A549 treated with AZD2906 at 1 μM for 4 hours (cell line): ENCODE results near the gene RPL35. TPM values are rescaled to one million over a fixed set of nuclear protein-coding genes. Genes with fewer than 3 reads are reported as not detected.

Source experiments
- total RNA-seq: library from RNA; stranded (reverse); fragments of 200-300 nt; extraction: Qiagen RNA extraction; gene quantifications from 5 replicates; pipeline ENCODE4 v1.2.3, GENCODE V29; 2022

The RPL35 gene
- total RNA-seq: 2,790 to 3,130 TPM (median 2,895 TPM) in 5 replicates

DNA sequence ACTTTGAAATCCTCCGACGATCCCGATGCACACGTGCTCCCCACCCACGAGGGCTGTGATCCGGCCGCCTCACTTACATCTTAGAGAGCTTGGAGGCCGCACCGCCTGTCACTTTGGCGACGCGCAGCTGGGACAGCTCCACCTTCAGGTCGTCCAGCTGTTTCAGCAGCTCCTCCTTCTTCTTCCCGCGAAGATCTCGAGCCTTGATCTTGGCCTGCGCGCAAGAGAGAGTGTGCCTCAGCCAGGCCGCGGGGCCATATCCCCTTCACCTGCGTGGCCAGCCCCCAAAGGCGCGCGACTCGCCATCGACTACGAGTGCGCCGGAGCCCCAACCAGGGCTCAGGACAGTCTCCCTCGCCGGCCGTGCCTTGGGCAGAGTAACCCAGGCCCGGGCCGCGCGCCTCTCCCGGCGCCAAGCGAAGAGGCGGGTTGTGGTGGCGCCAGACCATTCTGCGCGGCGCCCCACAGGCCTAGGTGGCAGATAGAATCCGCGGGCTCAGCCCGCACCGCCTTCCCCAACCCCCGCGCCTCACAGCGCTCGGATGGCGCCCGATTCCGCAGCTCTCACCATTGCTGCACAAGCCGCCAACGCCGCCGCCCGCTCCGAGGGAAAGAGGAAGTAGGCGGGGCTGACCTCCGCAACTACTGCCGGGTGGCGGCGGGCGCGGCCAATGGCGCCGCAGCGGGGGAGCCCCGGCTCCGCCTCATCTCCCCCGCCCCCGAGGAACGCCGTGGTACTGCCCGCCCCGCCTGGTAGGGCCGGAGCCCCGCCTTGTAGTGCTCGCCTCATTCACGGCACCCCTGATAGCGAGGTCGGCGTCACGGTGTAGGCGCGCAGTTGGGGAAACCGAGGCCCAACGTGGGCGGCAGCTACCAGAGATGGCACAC, at the start of gene RPL35, which contains the start of gene ARPC5L:
Gene RPL35 (minus strand): TSS at position 616 of the 888 bp plus-strand sequence. CDS start 45 bp downstream, at position 571.
Gene ARPC5L (plus strand): TSS at position 789 of the 888 bp plus-strand sequence. CDS start 7,161 bp downstream, outside the sequence.

GRCh38 chr9:124852829-124853531, 8.8 kb downstream of the RPL35 start, which contains the start of gene WDR38:
Gene WDR38 (plus strand): TSS chr9:124853460. CDS start chr9:124853532, 72 bp downstream.

Other genes starting within 250 kb of the RPL35 start
- 1.4 to 2.0 TPM (median 1.7 TPM) in 5 replicates for gene NR6A1, start 90.6 kb downstream of the RPL35 start, total RNA-seq
- 24.5 to 37.8 TPM (median 31.4 TPM) in 5 replicates for gene OLFML2A, start 84.8 kb downstream of the RPL35 start, total RNA-seq
- 0.11 to 0.23 TPM (median 0.14 TPM) in 5 replicates for gene WDR38, start 8.5 kb downstream of the RPL35 start, total RNA-seq
- 54.8 to 74.1 TPM (median 66.6 TPM) in 5 replicates for gene ARPC5L, start 173 bp upstream of the RPL35 start, total RNA-seq
- 10.2 to 10.6 TPM (median 10.6 TPM) in 5 replicates for gene GOLGA1, start 79.1 kb upstream of the RPL35 start, total RNA-seq